ENCODE data around the gene PVALEF. TPM values are rescaled to one million over a fixed set of nuclear protein-coding genes. Genes with fewer than 3 reads are reported as not detected.

PVALEF gene
- total RNA-seq, 1 donor from 2014 or later: not detected

- no peak for DNase-seq
- H3K36me3 Mint-ChIP-seq (ENCODE audit: low read depth): no peaks in the 10 kb centered on the region
- no peaks in the 10 kb centered on the region for H3K4me1 Mint-ChIP-seq
- no peak overlapping the region for H3K4me3 Mint-ChIP-seq
- H3K27me3 Mint-ChIP-seq: no peaks in the 10 kb centered on the region
- intact Hi-C loops (cut with micrococcal nuclease): no loop called here
- no peaks in the 10 kb centered on the region for H3K9me3 Mint-ChIP-seq
- no peak overlapping the region for H3K27ac Mint-ChIP-seq
Measured at GRCh38 chr17:81124377-81124776, 40.9 kb upstream of the PVALEF start.

- Mint-ChIP-seq H3K4me3 (no peak overlapping the region), H3K36me3 (ENCODE audit: low read depth) (no peaks in the 10 kb centered on the region), H3K27me3 (no peaks in the 10 kb centered on the region), H3K4me1 (no peaks in the 10 kb centered on the region), H3K9me3 (no peaks in the 10 kb centered on the region), H3K27ac (no peak overlapping the region)
- DNase-seq: no peak
- intact Hi-C loops (cut with micrococcal nuclease): no loop called here
Measured at GRCh38 chr17:81125573-81126081, 39.7 kb upstream of the PVALEF start.

GRCh38 chr17:81126281-81127132 is 38.8 kb upstream of the PVALEF start:
- Mint-ChIP-seq H3K9me3 (no peaks in the 10 kb centered on the region), H3K4me3 (no peak overlapping the region), H3K4me1 (no peaks in the 10 kb centered on the region), H3K36me3 (ENCODE audit: low read depth) (no peaks in the 10 kb centered on the region), H3K27me3 (no peaks in the 10 kb centered on the region), H3K27ac (no peak overlapping the region)
- DNase-seq: no peak
- intact Hi-C loops (cut with micrococcal nuclease): no loop called here

GRCh38 chr17:81127133-81127455 is 38.2 kb upstream of the PVALEF start:
- intact Hi-C loops (cut with micrococcal nuclease): no loop called here
- DNase-seq: no peak
- Mint-ChIP-seq H3K36me3 (ENCODE audit: low read depth) (no peaks in the 10 kb centered on the region), H3K27me3 (no peaks in the 10 kb centered on the region), H3K4me1 (no peaks in the 10 kb centered on the region), H3K4me3 (no peak overlapping the region), H3K9me3 (no peaks in the 10 kb centered on the region), H3K27ac (no peak overlapping the region)

- intact Hi-C loops (cut with micrococcal nuclease): no loop called here
- no peaks in the 10 kb centered on the region for H3K27me3 Mint-ChIP-seq
- H3K27ac Mint-ChIP-seq: no peak overlapping the region
- no peak overlapping the region for H3K4me3 Mint-ChIP-seq
- DNase-seq: no peak
- H3K9me3 Mint-ChIP-seq: no peaks in the 10 kb centered on the region
- H3K36me3 Mint-ChIP-seq (ENCODE audit: low read depth): no peaks in the 10 kb centered on the region
- no peaks in the 10 kb centered on the region for H3K4me1 Mint-ChIP-seq
Measured at GRCh38 chr17:81127526-81128177, 37.7 kb upstream of the PVALEF start.

GRCh38 chr17:81128338-81128737 is 37.0 kb upstream of the PVALEF start:
- Mint-ChIP-seq H3K4me3 (no peak overlapping the region), H3K27ac (no peak overlapping the region), H3K4me1 (no peaks in the 10 kb centered on the region), H3K27me3 (no peaks in the 10 kb centered on the region), H3K36me3 (ENCODE audit: low read depth) (no peaks in the 10 kb centered on the region), H3K9me3 (no peaks in the 10 kb centered on the region)
- intact Hi-C loops (cut with micrococcal nuclease): no loop called here
- no peak for DNase-seq

- intact Hi-C loops (cut with micrococcal nuclease): no loop called here
Measured at GRCh38 chr17:81128774-81129173, 36.5 kb upstream of the PVALEF start.

GRCh38 chr17:81129289-81129688 is 36.0 kb upstream of the PVALEF start:
- intact Hi-C loops (cut with micrococcal nuclease): no loop called here
- Mint-ChIP-seq H3K27ac (no peak overlapping the region), H3K4me1 (no peaks in the 10 kb centered on the region), H3K4me3 (no peak overlapping the region), H3K27me3 (no peaks in the 10 kb centered on the region), H3K9me3 (no peaks in the 10 kb centered on the region), H3K36me3 (ENCODE audit: low read depth) (no peaks in the 10 kb centered on the region)
- DNase-seq: no peak

More at GRCh38 chr17:81128774-81129173, 36.5 kb upstream of the PVALEF start:
- H3K4me1 Mint-ChIP-seq: no peaks in the 10 kb centered on the region
- H3K4me3 Mint-ChIP-seq: no peak overlapping the region
- no peak for DNase-seq
- H3K9me3 Mint-ChIP-seq: no peaks in the 10 kb centered on the region
- no peaks in the 10 kb centered on the region for H3K27me3 Mint-ChIP-seq
- no peak overlapping the region for H3K27ac Mint-ChIP-seq
- no peaks in the 10 kb centered on the region for H3K36me3 Mint-ChIP-seq (ENCODE audit: low read depth)

- no peak for DNase-seq
- no peaks in the 10 kb centered on the region for H3K36me3 Mint-ChIP-seq (ENCODE audit: low read depth)
- no peaks in the 10 kb centered on the region for H3K27me3 Mint-ChIP-seq
- no peak overlapping the region for H3K27ac Mint-ChIP-seq
- H3K9me3 Mint-ChIP-seq: no peaks in the 10 kb centered on the region
- H3K4me1 Mint-ChIP-seq: no peaks in the 10 kb centered on the region
- no peak overlapping the region for H3K4me3 Mint-ChIP-seq
- intact Hi-C loops (cut with micrococcal nuclease): no loop called here
Measured at GRCh38 chr17:81129711-81130367, 35.5 kb upstream of the PVALEF start.

GRCh38 chr17:81130385-81131361 is 34.6 kb upstream of the PVALEF start:
- no peaks in the 10 kb centered on the region for H3K36me3 Mint-ChIP-seq (ENCODE audit: low read depth)

GRCh38 chr17:81131486-81132196 is 33.7 kb upstream of the PVALEF start:
- H3K27ac Mint-ChIP-seq: no peak overlapping the region
- intact Hi-C loops (cut with micrococcal nuclease): no loop called here
- no peak overlapping the region for H3K4me3 Mint-ChIP-seq
- no peaks in the 10 kb centered on the region for H3K27me3 Mint-ChIP-seq
- no peak for DNase-seq
- H3K4me1 Mint-ChIP-seq: no peaks in the 10 kb centered on the region
- H3K36me3 Mint-ChIP-seq (ENCODE audit: low read depth): no peaks in the 10 kb centered on the region
- H3K9me3 Mint-ChIP-seq: no peaks in the 10 kb centered on the region

More at GRCh38 chr17:81130385-81131361, 34.6 kb upstream of the PVALEF start:
- Mint-ChIP-seq H3K9me3 (no peaks in the 10 kb centered on the region), H3K4me3 (no peak overlapping the region), H3K27ac (no peak overlapping the region), H3K27me3 (no peaks in the 10 kb centered on the region), H3K4me1 (no peaks in the 10 kb centered on the region)
- intact Hi-C loops (cut with micrococcal nuclease): no loop called here
- DNase-seq: no peak

- intact Hi-C loops (cut with micrococcal nuclease): no loop called here
- H3K27me3 Mint-ChIP-seq: no peaks in the 10 kb centered on the region
- H3K4me1 Mint-ChIP-seq: no peaks in the 10 kb centered on the region
- no peaks in the 10 kb centered on the region for H3K36me3 Mint-ChIP-seq (ENCODE audit: low read depth)
- H3K9me3 Mint-ChIP-seq: no peaks in the 10 kb centered on the region
- DNase-seq: no peak
- H3K4me3 Mint-ChIP-seq: no peak overlapping the region
- no peak overlapping the region for H3K27ac Mint-ChIP-seq
Measured at GRCh38 chr17:81132197-81132540, 33.1 kb upstream of the PVALEF start.
